ENCODE measurements around the gene MRTFB. TPM values are rescaled to one million over a fixed set of nuclear protein-coding genes. Genes with fewer than 3 reads are reported as not detected.
A peak's percentile ranks its signal among the peaks of the same experiment; 100 is the strongest.

The MRTFB gene
- total and polyA plus RNA-seq, 2 of the 13 experiments (the other 11 are each of a cell fraction or from before 2014, with no cell fraction given), result 11.4 to 14.0 TPM

- TF ChIP-seq ZFP36 (IDR thresholded peaks at IDR 0.05; ENCODE audit: borderline replicate concordance, low read depth, low read length, partially characterized antibody) (no peak), MED8 (CRISPR knock-in tag; IDR thresholded peaks at IDR 0.05; ENCODE audit: insufficient replicate concordance) (no peak), POLR2A (IDR thresholded peaks at IDR 0.05; ENCODE audit: insufficient read depth in 1 of 2, low read depth in 2 of 2, low read length in 2 of 2) (peak; percentile 18 to 62; a peak in 2 of 4 replicates), PBX2 (CRISPR knock-in tag; IDR thresholded peaks at IDR 0.05) (no peak)
Observed at GRCh38 chr16:14302031-14302398, 230.9 kb downstream of the MRTFB start (continued).

GRCh38 chr16:14302399-14303181 is 231.5 kb downstream of the MRTFB start:
- peaks cover 66% of the 10 kb centered on the region for H3K4me1 ChIP-seq (ENCODE audit: insufficient read depth, low read length)
- no peaks in the 10 kb centered on the region for H3K36me3 ChIP-seq (replicated peaks in 1 of 2; ENCODE audit: control insufficient read depth in 1 of 2, insufficient read depth in 2 of 2, low read length in 2 of 2)
- DNase-seq (ENCODE audit: low spot score) (no peak), ATAC-seq (peak; percentile 6), FAIRE-seq (no peak)
- in situ Hi-C loops (cut with HindIII; ENCODE audit: extremely low pct_ligation_motif_present, low pct_unique_long_range_greater_than_20kb), result loop anchor here (5.0 kb wide), 1 partner anchor 225 kb away; no protein-coding TSS in a partner anchor
- peak overlapping the region; percentile 56 for H3K27ac ChIP-seq (ENCODE audit: extremely low read length, insufficient read depth, low read length)
- peak overlapping the region; percentile 88 for H3K4me2 ChIP-seq (ENCODE audit: low read depth, low read length)
- 2% methylated on average over 51 of the region's 86 CpGs for WGBS (ENCODE audit: low lambda C conversion rate)
- peak overlapping the region; percentile 81 for H3K9ac ChIP-seq (ENCODE audit: insufficient read depth, low read depth, low read length)
- BruUV-seq (replicated peaks), result no TSS peak
- peaks cover 0 to 4% of the 10 kb centered on the region in 2 experiments; a peak in 2 of 5 replicates for H3K27me3 ChIP-seq (ENCODE audit: control insufficient read depth in 1 of 2, insufficient read depth in 2 of 2, low read length in 2 of 2)
- intact Hi-C loops (cut with micrococcal nuclease; ENCODE audit: unreplicated experiment), result loop anchor here (5.0 kb wide), 3 partner anchors 60 to 185 kb away; no protein-coding TSS in a partner anchor
- H3K79me2 ChIP-seq (ENCODE audit: insufficient read depth, low read length), result peaks cover 49% of the 10 kb centered on the region
- CTCF ChIA-PET (ENCODE audit: low intra/inter-chr PET ratio, low total read pairs), result interaction anchor here (2.9 kb wide), 1 partner anchor 227 kb away, joined by 31 read pairs; no protein-coding TSS in a partner anchor
- H4K20me1 ChIP-seq (ENCODE audit: insufficient read depth, low read length), result peaks cover 27% of the 10 kb centered on the region; the same call in 1 of the 2 replicates
- no peaks in the 10 kb centered on the region for H3K9me3 ChIP-seq (ENCODE audit: low read length)
- H2AFZ ChIP-seq (ENCODE audit: low read length), result no peak overlapping the region
- POLR2A ChIA-PET, result interaction anchor here (1.2 to 1.7 kb wide), 3 partner anchors 16 to 103 kb away, joined by 4 to 5 read pairs (median 4); no protein-coding TSS in a partner anchor
- H3K4me3 ChIP-seq (replicated peaks in 1 of 3; ENCODE audit: insufficient read depth in 1 of 3, low read depth in 2 of 3, low read length in 3 of 3), result peak overlapping the region; percentile 82 to 91 (median 83)
- no peak for TF ChIP-seq ZNF160 (CRISPR knock-in tag; IDR thresholded peaks at IDR 0.05)
- 0 out of 2 replicates have a peak, but pooled peaks have one; percentile 51 for TF ChIP-seq ZNF660 (CRISPR knock-in tag; IDR thresholded peaks at IDR 0.05; ENCODE audit: borderline replicate concordance, low read depth)
- 0 out of 4 replicates have a peak, but pooled peaks of 1 of the 2 experiments have one; percentile 20 for TF ChIP-seq EP300 (IDR thresholded peaks at IDR 0.05; ENCODE audit: low read depth in 2 of 2, low read length in 2 of 2)
- no peak for TF ChIP-seq EP300 (CRISPR knock-in tag; IDR thresholded peaks at IDR 0.05; ENCODE audit: borderline replicate concordance)
- peak; percentile 91 for TF ChIP-seq PATZ1 (CRISPR knock-in tag; IDR thresholded peaks at IDR 0.05)
- TF ChIP-seq ZFP82 (CRISPR knock-in tag; IDR thresholded peaks at IDR 0.05; ENCODE audit: borderline replicate concordance), result peak; percentile 38; the same call in 1 of the 2 replicates
- peak; percentile 33; the same call in 1 of the 2 replicates for TF ChIP-seq BHLHE40 (IDR thresholded peaks at IDR 0.05; ENCODE audit: low read length)
- no peak for TF ChIP-seq BRCA1 (CRISPR knock-in tag; IDR thresholded peaks at IDR 0.05)
- peak; percentile 85 for TF ChIP-seq AGO2 (optimal IDR thresholded peaks at IDR 0.05; ENCODE audit: low read depth, low read length)
- no peak for TF ChIP-seq FOXK1 (CRISPR knock-in tag; IDR thresholded peaks at IDR 0.05; ENCODE audit: borderline replicate concordance, low read depth)
- peak; percentile 47; the same call in 1 of the 2 replicates for TF ChIP-seq GABPB1 (CRISPR knock-in tag; IDR thresholded peaks at IDR 0.05)

Measured in HepG2 (cell line).